ENCODE data around the gene USP15. TPM values are rescaled to one million over a fixed set of nuclear protein-coding genes. Genes with fewer than 3 reads are reported as not detected.

The USP15 gene
- total and polyA plus RNA-seq, 2 of the 4 experiments (the other 2 are of a cell fraction), result 28.5 to 49.6 TPM

DNA sequence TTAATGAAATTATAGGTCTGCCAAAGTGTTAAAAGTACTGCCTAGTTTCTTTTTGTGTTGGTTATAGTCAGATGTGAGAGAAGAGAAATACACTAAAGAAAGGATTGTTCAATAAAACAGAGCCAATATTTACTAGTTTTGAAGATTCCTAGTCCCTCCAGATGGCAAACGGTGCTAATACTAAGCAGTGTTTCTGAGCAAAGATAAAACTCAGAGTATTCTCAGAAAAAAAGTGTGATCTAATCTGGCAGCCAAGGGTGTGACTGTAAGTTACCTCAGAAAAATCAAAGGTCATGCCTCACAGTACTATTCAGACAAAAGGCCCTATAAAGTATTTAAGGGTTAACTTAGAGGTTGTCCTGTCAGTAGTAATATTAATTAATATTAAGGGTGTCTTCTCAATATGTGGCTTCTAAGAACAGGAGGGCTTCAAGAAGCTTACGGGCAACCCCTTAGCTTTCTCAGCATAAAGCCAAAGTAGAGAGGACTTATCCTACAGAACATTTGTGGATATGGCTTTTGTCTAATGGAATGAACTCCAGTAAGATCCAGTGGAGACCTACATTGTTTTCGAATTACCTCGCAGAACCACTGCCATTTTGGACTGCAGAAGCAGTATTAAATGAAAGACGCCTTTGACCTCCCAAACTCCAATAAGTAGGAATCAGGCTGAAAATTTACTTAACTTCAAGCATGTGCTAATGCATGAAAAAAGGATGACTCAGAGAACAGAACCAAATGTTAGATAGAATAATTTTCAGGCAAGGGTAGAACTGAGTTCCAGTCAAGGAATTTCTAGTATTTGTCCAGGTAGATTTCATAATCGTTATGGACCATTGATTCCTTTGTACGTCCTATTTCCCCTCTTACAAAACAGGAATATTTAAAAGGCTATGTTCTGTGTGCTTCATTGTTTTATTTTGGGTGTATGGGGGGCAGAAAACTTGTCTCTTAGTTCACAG lies 46.6 kb downstream of the USP15 start:
- H3K79me1 ChIP-seq (ENCODE audit: low read depth in 1 of 2, low read length in 2 of 2), result peaks cover 23 to 36% of the 10 kb centered on the region in 2 experiments
- no peak overlapping the region for H2AK9ac ChIP-seq (replicated peaks; ENCODE audit: low read depth, low read length, poor library complexity)
- H3K23ac ChIP-seq (ENCODE audit: low read depth, low read length), result no peak overlapping the region
- no peak overlapping the region for H3K56ac ChIP-seq (ENCODE audit: extremely low read depth, insufficient read depth, low read length)
- no peak overlapping the region for H3K4me3 ChIP-seq (ENCODE audit: insufficient read depth, low read depth, low read length)
- peaks cover 5% of the 10 kb centered on the region; the same call in 1 of the 2 replicates for H3K9me3 ChIP-seq (ENCODE audit: control insufficient read depth, insufficient read depth, low read length)
- no peak overlapping the region for H2BK120ac ChIP-seq (ENCODE audit: low read depth, low read length)
- no peak for DNase-seq
- no CpG with 5 or more reads among the region's 7 CpGs for WGBS, 2 experiments (ENCODE audit: extremely low coverage in 2 of 2, insufficient read length in 1 of 2)
- peaks cover 3% of the 10 kb centered on the region; the same call in 1 of the 2 replicates for H3K9me1 ChIP-seq (ENCODE audit: insufficient read depth, low read length)
- dilution Hi-C loops (cut with HindIII; ENCODE audit: low sequenced_read_pairs, unreplicated experiment) (no loop called here), in situ Hi-C loops (cut with MboI; ENCODE audit: low sequenced_read_pairs) (no loop called here), intact Hi-C loops (cut with micrococcal nuclease) (no loop called here)
- no peaks in the 10 kb centered on the region for H4K20me1 ChIP-seq (ENCODE audit: insufficient read depth, low read length)
- no peak overlapping the region for H2BK15ac ChIP-seq (ENCODE audit: low read depth, low read length)
- no peak overlapping the region for H3K14ac ChIP-seq (replicated peaks; ENCODE audit: low read depth, low read length)
- no peak overlapping the region for H4K8ac ChIP-seq (ENCODE audit: low read depth in 2 of 2, low read length in 2 of 2)
- no peak overlapping the region for H3K4ac ChIP-seq (ENCODE audit: low read depth, low read length)
- H4K5ac ChIP-seq (ENCODE audit: low read depth, low read length), result no peak overlapping the region
- H3K18ac ChIP-seq (ENCODE audit: low read depth, low read length), result no peak overlapping the region
- H2BK20ac ChIP-seq (ENCODE audit: low read depth, low read length), result no peak overlapping the region
- no TSS peak for BruUV-seq (replicated peaks)
- H3K4me1 ChIP-seq (ENCODE audit: control insufficient read depth, insufficient read depth, low read length), result no peaks in the 10 kb centered on the region
- H3K27ac ChIP-seq (ENCODE audit: insufficient read depth, low read length), result no peak overlapping the region
- TF ChIP-seq BHLHE40 (IDR thresholded peaks at IDR 0.05; ENCODE audit: low read depth, low read length), result no peak
- no peak for TF ChIP-seq SMC3 (IDR thresholded peaks at IDR 0.05; ENCODE audit: low read depth, low read length)
- no peak for TF ChIP-seq POLR2A (IDR thresholded peaks at IDR 0.05; ENCODE audit: low read depth, low read length)
- TF ChIP-seq, protein P1, sequence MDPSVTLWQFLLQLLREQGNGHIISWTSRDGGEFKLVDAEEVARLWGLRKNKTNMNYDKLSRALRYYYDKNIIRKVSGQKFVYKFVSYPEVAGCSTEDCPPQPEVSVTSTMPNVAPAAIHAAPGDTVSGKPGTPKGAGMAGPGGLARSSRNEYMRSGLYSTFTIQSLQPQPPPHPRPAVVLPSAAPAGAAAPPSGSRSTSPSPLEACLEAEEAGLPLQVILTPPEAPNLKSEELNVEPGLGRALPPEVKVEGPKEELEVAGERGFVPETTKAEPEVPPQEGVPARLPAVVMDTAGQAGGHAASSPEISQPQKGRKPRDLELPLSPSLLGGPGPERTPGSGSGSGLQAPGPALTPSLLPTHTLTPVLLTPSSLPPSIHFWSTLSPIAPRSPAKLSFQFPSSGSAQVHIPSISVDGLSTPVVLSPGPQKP (IDR thresholded peaks at IDR 0.05; ENCODE audit: borderline replicate concordance, low read depth, low read length), result no peak
- TF ChIP-seq NFE2L2 (IDR thresholded peaks at IDR 0.05; ENCODE audit: low read depth, low read length), result no peak
- no peak for TF ChIP-seq CHD1 (IDR thresholded peaks at IDR 0.05; ENCODE audit: low read depth, low read length)
- TF ChIP-seq RAD21 (IDR thresholded peaks at IDR 0.05; ENCODE audit: low read length), result no peak
- TF ChIP-seq, protein P2, sequence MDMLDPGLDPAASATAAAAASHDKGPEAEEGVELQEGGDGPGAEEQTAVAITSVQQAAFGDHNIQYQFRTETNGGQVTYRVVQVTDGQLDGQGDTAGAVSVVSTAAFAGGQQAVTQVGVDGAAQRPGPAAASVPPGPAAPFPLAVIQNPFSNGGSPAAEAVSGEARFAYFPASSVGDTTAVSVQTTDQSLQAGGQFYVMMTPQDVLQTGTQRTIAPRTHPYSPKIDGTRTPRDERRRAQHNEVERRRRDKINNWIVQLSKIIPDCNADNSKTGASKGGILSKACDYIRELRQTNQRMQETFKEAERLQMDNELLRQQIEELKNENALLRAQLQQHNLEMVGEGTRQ (IDR thresholded peaks at IDR 0.05; ENCODE audit: low read depth, low read length), result no peak
- no peak for TF ChIP-seq MAFK (IDR thresholded peaks at IDR 0.05; ENCODE audit: low read depth, low read length)
- no peak for TF ChIP-seq MXI1 (IDR thresholded peaks at IDR 0.05; ENCODE audit: borderline replicate concordance, low read depth, low read length)
- no peak for TF ChIP-seq RFX5 (IDR thresholded peaks at IDR 0.05; ENCODE audit: low read depth, low read length)
- TF ChIP-seq MAZ (IDR thresholded peaks at IDR 0.05; ENCODE audit: borderline replicate concordance, low read depth, low read length), result no peak
- no peak for TF ChIP-seq RCOR1 (IDR thresholded peaks at IDR 0.05; ENCODE audit: insufficient replicate concordance, low read length)
- no peak for ATAC-seq (ENCODE audit: low read depth)
- H2AK5ac ChIP-seq (ENCODE audit: low read depth, low read length), result no peak overlapping the region
- H3K27me3 ChIP-seq (ENCODE audit: control insufficient read depth, insufficient read depth, low read length), result no peaks in the 10 kb centered on the region
- no peak overlapping the region for H3K9ac ChIP-seq (ENCODE audit: low read depth, low read length)
- H2AFZ ChIP-seq (replicated peaks; ENCODE audit: low read length, poor library complexity), result no peak overlapping the region
- CTCF ChIA-PET, result no interaction called here
- no peak overlapping the region for H3K4me2 ChIP-seq (ENCODE audit: low read depth, low read length)
- peaks cover 14% of the 10 kb centered on the region for H3K36me3 ChIP-seq (ENCODE audit: control insufficient read depth, insufficient read depth, low read length)
- POLR2A ChIA-PET (ENCODE audit: unreplicated experiment), result no interaction called here
- H2BK5ac ChIP-seq (ENCODE audit: low read depth, low read length, poor library complexity, severe bottlenecking), result no peak overlapping the region
- H4K91ac ChIP-seq (ENCODE audit: insufficient read depth, low read depth, low read length), result no peak overlapping the region

All from IMR-90 (cell line).